ENCODE results near the gene DGKG.

DGKG gene

GRCh38 chr3:186321746-186322145 lies 40.3 kb downstream of the DGKG start:
- no peak overlapping the region for H3K4me3 ChIP-seq (ENCODE audit: low read depth, low read length)
- TF ChIP-seq CTCF (IDR thresholded peaks at IDR 0.05; ENCODE audit: insufficient read depth, low read depth, low read length, missing control alignments), result no peak
- no peak for DNase-seq (ENCODE audit: low read depth)

GRCh38 chr3:186320862-186321568 lies 41.0 kb downstream of the DGKG start:
- no peak for DNase-seq (ENCODE audit: low read depth)
- no peak overlapping the region for H3K4me3 ChIP-seq (ENCODE audit: low read depth, low read length)
- no peak for TF ChIP-seq CTCF (IDR thresholded peaks at IDR 0.05; ENCODE audit: insufficient read depth, low read depth, low read length, missing control alignments)

GRCh38 chr3:186319945-186320344 lies 42.1 kb downstream of the DGKG start:
- TF ChIP-seq CTCF (IDR thresholded peaks at IDR 0.05; ENCODE audit: insufficient read depth, low read depth, low read length, missing control alignments), result no peak
- DNase-seq (ENCODE audit: low read depth), result no peak

GRCh38 chr3:186318135-186318534 lies 43.9 kb downstream of the DGKG start:
- no peak for TF ChIP-seq CTCF (IDR thresholded peaks at IDR 0.05; ENCODE audit: insufficient read depth, low read depth, low read length, missing control alignments)
- DNase-seq (ENCODE audit: low read depth), result no peak
- H3K4me3 ChIP-seq (ENCODE audit: low read depth, low read length), result no peak overlapping the region

More at GRCh38 chr3:186319945-186320344, 42.1 kb downstream of the DGKG start:
- no peak overlapping the region for H3K4me3 ChIP-seq (ENCODE audit: low read depth, low read length)

- H3K4me3 ChIP-seq (ENCODE audit: low read depth, low read length), result no peak overlapping the region
- no peak for DNase-seq (ENCODE audit: low read depth)
- TF ChIP-seq CTCF (IDR thresholded peaks at IDR 0.05; ENCODE audit: insufficient read depth, low read depth, low read length, missing control alignments), result no peak
Observed at GRCh38 chr3:186317478-186317877, 44.6 kb downstream of the DGKG start.

GRCh38 chr3:186316666-186317260 lies 45.3 kb downstream of the DGKG start:
- DNase-seq (ENCODE audit: low read depth), result no peak
- TF ChIP-seq CTCF (IDR thresholded peaks at IDR 0.05; ENCODE audit: insufficient read depth, low read depth, low read length, missing control alignments), result no peak
- no peak overlapping the region for H3K4me3 ChIP-seq (ENCODE audit: low read depth, low read length)
